ENCODE data around the gene CELA3A.
"Not testable (repeated sequence)": the region's sequence is repeated elsewhere in the genome, so short reads cannot be mapped to it uniquely, and the experiment has no call there.

The CELA3A gene

GRCh38 chr1:22021061-22021460 lies 19.6 kb downstream of the CELA3A start:
- no peak for DNase-seq

GRCh38 chr1:22024485-22025367 lies 23.3 kb downstream of the CELA3A start:
- DNase-seq = peak; percentile 57

DNA sequence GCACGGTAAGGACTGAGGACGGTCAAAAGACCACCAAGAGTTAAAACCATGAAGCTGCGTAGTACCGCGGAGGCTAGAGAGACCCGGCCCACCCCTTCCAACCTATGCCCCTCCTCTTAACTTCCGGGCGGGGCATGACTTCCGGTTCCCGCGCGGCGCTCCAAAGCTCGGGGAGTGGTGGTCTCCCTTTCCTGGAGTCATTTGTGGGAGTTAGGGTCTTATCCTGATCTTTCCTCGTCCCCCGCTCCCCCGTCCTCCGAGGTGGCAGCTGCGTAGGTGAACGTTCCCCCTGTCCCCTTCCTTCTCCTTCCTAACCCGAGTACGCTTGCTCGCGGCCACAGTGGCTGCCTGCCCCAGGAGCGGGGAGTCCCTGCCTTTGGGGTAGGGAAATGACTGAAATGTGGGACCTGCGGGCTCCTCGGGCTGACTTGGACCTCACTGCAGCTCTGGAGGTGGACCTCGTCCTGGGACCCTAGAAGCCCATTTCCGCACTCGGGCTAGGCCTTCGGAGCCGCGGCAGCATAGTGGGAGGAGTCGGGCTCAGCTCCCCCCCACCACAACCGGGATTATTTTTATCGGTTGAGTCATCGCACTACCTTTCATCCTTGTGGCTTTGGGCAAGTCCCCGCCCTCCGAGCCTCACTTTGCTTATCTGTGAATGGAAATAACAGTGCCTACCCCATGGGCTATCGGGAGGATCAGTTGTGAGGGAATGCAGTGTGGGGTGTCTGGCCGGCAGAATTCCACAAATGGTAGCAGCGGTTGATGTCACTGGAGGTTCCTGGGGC lies 24.1 kb downstream of the CELA3A start:
- peak; percentile 85 for DNase-seq

DNA sequence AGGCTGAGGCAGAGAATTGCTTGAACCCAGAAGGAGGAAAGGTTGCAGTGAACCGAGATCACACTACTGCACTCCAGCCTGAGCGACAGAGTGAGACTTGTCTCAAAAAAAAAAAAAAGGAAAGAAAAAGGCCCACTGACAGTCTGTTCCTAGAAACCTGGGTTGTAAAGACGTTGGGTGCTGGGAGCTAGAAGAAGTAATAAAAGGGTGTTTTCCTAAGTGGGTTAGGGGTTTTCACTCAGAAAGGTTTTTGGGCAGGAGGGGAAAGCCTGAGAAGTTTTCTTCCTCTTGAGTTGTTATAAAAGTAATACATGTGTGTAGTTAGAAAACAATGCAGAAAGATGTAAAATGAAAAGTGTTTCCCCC lies 25.4 kb downstream of the CELA3A start:
- no peak for DNase-seq

DNA sequence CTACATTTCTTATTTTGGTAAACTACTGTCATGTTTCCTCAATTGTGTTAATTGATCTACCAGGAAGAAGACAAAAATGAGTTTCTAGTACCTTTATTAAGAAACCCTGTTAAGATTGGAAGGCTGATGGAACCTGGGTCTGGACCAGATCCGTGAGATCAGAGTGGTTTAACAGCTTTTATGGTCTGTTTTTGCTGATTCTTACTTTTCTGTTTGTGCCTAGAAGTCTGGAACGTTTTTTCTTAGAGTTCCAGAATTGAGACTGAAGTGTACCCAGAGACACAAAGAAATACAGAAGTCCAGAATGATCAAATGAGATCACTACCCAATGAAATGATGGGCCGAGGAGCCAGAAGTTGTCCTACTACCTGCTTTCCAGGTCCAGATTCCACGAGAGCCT lies 28.6 kb downstream of the CELA3A start:
- DNase-seq = no peak

DNA sequence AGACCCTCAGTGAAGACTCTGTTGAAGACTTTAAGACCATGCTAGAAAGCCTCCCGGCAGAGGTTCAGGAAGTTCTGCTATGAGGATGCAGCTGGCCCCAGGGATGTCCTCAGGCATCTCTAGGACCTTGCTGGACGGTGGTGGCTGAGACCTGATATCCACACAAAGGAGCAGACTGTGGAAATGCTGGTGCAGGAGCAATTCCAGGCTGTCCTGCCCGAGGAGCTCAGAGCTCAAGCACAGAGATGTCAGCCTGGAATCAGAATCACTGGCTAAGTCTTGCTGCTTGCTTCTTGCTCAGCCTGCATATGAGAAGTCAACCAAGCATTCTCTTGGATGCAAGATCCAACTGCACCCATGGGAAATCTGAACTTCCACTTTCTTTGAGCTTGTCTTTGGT lies 29.0 kb downstream of the CELA3A start:
- DNase-seq = no peak

GRCh38 chr1:22031214-22031962 lies 29.9 kb downstream of the CELA3A start:
- DNase-seq = no peak

GRCh38 chr1:22034834-22035233 lies 33.4 kb downstream of the CELA3A start:
- DNase-seq = not testable (repeated sequence)

DNA sequence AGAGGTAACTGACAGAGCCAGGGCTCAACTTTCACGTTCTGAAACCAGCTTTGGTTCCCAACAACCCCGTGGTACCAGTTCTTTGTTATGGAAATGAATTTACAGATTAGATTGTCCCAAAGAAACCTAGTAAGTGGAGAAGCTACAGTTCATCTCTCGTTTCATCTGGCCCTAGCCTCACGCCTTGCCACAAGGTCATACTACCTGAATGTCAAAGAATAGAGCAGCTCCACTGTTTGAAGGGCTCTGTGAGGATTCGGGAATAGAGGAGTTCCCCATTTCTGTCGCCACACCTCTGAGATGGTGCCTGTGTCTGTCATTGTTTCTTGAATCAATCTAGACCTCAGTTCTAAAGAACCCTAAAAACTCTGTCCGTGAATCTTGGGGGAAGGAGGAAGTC lies 36.1 kb downstream of the CELA3A start:
- DNase-seq = no peak

- DNase-seq = no peak
These were observed 36.6 kb downstream of the CELA3A start for GRCh38 chr1:22038036-22038435.

- peak; percentile 77 for DNase-seq
These were observed 38.3 kb downstream of the CELA3A start for GRCh38 chr1:22039594-22040285.

- DNase-seq = no peak
These were observed 38.8 kb downstream of the CELA3A start for GRCh38 chr1:22040286-22040623.

- DNase-seq = no peak
These were observed 40.0 kb downstream of the CELA3A start for GRCh38 chr1:22041505-22041904.

DNA sequence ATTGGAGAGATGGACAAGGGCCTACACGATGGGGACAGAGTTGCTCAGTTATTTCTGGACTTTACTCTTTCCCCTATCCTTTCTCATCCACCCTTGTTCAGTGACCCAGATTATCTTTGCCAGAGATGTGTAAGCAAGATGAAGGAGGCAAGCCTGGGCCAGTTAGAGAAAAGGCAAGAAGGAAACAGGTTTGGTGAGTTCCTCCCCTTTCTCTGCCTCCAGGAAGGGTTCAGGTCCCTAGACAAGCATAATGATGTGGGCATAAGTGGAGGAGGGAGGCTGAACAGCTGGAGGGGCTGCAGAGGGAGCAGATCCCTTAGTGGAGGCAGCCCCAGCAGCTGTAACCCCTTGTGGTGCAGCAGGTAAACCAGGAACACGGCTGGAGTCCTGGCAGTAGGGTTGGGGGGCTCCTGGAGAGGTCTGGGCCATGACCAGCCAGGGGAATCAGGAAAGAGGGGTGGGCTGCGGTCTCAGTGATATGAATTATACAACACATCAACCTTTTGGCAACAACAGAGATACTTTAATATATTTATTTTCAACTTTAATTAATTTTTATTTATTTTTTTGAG lies 41.8 kb downstream of the CELA3A start:
- DNase-seq = peak; percentile 93

DNA sequence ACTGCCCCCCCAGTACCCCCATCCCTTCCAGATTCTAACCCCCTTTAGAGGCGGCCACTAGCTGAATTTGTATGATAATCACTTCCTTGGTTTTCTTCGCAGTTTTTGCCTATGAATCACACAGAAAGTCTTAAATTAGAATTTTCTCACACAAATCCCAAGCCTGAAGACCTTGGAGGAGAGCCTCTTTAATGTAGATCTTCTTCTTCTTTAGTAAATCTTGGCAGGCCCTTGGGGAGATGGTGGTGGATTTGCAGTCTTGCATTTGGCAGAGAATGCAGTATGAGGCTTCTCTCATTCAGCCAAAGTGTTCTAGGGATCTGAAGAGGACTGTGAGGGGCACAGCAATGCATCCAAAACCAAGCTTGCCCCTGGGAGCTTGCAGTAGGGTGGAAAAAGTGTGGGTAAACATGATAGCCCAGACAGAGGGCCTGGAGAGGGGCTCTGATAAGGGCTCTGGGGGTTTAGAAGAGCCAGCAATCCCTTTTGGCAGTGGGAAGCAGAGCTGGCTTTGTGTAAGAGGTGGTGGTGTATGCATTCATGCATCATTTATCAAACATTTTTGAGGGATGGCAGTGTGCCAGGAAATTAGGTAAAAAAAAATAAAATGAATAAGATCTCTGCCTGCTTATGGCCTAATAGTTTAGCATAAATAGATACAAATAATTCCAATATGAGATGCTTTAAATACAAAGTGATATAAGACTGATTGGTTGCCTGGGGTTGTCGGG lies 43.4 kb downstream of the CELA3A start:
- DNase-seq = no peak

DNA sequence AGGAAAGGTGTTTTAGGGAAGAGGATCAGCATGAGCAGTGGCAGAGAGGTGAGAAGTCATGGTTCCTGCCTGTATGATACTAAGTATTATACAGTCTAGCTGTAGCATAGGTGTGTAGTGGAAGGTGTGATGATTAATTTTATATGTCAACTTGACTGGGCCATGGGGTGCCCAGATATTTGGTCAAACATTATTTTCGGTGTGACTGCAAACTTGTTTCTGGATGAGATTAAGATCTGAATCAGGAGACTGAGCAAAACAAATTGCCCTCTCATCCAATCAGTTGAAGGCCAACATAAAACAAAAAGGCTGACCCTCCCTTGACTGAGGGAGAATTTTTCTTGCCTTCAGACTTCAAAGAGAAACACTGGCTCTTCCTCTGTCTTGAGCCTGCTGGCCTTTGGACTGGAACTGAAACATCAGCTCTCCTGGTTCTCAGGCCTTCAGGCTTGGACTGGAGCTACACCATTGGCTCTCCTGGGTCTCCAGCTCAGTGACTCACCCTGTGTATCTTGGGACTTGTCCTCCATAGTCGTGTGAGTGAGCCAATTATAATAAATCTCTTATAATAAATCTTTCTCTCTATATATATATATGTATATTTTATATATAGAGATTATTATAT lies 44.3 kb downstream of the CELA3A start:
- DNase-seq = no peak

DNA sequence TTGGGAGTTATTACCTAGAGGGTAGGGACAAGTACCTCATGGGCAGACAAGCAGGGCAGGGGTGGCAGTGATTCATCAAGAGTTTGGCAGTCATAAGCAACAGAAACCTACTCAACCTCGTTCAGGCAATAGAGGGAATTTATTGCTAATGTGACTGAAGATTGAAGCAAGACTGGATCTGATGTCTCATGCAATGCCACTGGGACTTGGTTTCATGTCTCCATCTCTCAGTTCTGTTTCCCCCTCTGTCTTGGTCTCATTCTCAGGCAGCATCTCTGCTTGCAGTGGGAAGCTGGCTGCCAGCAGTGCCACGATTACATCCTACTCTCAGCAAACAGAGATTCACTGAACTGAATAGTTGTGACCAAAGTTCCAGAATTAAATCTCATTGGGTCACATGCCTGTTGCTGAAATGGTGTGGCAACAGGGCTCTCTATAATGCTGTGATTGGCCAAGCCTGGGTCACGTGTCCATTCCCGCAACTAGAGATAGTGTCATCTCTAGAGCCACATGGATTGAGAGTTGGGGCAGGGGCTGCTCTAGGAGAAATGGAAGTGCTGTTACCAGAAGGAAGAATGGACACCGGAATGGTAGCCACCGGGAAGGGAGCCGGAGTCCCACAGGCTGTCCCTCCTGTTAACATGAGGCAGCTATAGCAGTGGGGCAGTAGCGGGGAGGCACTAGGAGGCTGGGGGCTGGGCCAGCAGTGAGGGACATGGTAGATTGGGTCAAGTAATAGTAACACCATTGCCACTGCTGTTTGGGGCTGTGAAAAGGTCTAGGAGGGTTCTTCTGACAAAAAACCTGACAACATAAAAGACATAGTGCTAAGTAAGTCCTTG lies 47.1 kb downstream of the CELA3A start:
- DNase-seq = no peak

DNA sequence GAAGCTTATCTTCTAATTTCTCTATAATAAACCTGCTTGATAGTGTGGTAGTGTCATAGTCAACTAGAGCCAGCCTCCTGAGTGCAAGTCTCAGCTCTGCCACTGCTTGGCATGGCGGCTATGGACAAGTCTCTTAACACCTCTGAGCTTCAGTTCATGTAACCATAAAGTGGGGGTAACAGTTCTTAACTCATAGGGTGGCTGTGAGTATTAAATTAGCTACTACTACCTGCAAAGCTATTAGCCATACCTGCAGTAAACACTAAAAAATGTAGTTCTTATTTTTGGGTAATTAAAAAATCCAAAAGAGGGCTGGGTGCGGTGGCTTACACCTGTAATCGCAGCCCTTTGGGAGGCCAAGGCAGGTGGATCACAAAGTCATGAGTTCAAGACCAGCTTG lies 48.9 kb downstream of the CELA3A start:
- DNase-seq = no peak

GRCh38 chr1:22051607-22052114 lies 50.2 kb downstream of the CELA3A start:
- no peak for DNase-seq

Measured in NCI-H510A (cell line).